Measurements from ENCODE around the gene LRRC66. TPM values are rescaled to one million over a fixed set of nuclear protein-coding genes. Genes with fewer than 3 reads are reported as not detected.

The LRRC66 gene
- total RNA-seq, 1 experiment from 2014 or later, result 0.24 TPM

GRCh38 chr4:52049266-52049665 lies 29.1 kb upstream of the LRRC66 start:
- no TSS peak for BruUV-seq (replicated peaks)
- no peaks in the 10 kb centered on the region for H3K9me2 ChIP-seq (ENCODE audit: insufficient read depth)
- no peak overlapping the region for H3K27ac ChIP-seq
- no peak overlapping the region for H3K4me3 ChIP-seq
- H3F3A ChIP-seq (ENCODE audit: insufficient read depth, low read depth), result no peaks in the 10 kb centered on the region
- no peaks in the 10 kb centered on the region for H3K36me3 ChIP-seq (ENCODE audit: low read depth)
- no peaks in the 10 kb centered on the region for H3K4me1 ChIP-seq (replicated peaks; ENCODE audit: insufficient read depth)
- no peaks in the 10 kb centered on the region for H4K20me1 ChIP-seq (ENCODE audit: insufficient read depth)
- H3K27me3 ChIP-seq (ENCODE audit: insufficient read depth, low read depth), result no peaks in the 10 kb centered on the region
- no peak for DNase-seq
- CTCF ChIA-PET, result no interaction called here
- no peaks in the 10 kb centered on the region for H3K79me2 ChIP-seq (ENCODE audit: low read depth)
- TF ChIP-seq CTCF (conservative IDR thresholded peaks at IDR 0.05) (no peak), EZH2 (IDR thresholded peaks at IDR 0.05; ENCODE audit: low read depth) (no peak)
- H2AFZ ChIP-seq, result no peak overlapping the region
- no peak overlapping the region for H3K4me2 ChIP-seq
- H3K9me3 ChIP-seq (ENCODE audit: insufficient read depth, low read depth), result no peaks in the 10 kb centered on the region
- POLR2A ChIA-PET (ENCODE audit: unreplicated experiment), result no interaction called here
- intact Hi-C loops (cut with micrococcal nuclease; ENCODE audit: unreplicated experiment), result no loop called here

- Histone ChIP-seq H3F3A (ENCODE audit: insufficient read depth, low read depth) (no peaks in the 10 kb centered on the region), H4K20me1 (ENCODE audit: insufficient read depth) (no peaks in the 10 kb centered on the region), H3K27ac (no peak overlapping the region), H3K4me3 (no peak overlapping the region), H2AFZ (no peak overlapping the region), H3K36me3 (ENCODE audit: low read depth) (no peaks in the 10 kb centered on the region), H3K9me2 (ENCODE audit: insufficient read depth) (no peaks in the 10 kb centered on the region), H3K27me3 (ENCODE audit: insufficient read depth, low read depth) (no peaks in the 10 kb centered on the region), H3K4me2 (no peak overlapping the region), H3K79me2 (ENCODE audit: low read depth) (no peaks in the 10 kb centered on the region), H3K4me1 (replicated peaks; ENCODE audit: insufficient read depth) (no peaks in the 10 kb centered on the region), H3K9me3 (ENCODE audit: insufficient read depth, low read depth) (no peaks in the 10 kb centered on the region)
- ChIA-PET CTCF (no interaction called here), POLR2A (ENCODE audit: unreplicated experiment) (no interaction called here)
- no peak for DNase-seq
- TF ChIP-seq EZH2 (IDR thresholded peaks at IDR 0.05; ENCODE audit: low read depth) (no peak), CTCF (conservative IDR thresholded peaks at IDR 0.05) (no peak)
- intact Hi-C loops (cut with micrococcal nuclease; ENCODE audit: unreplicated experiment), result no loop called here
- no TSS peak for BruUV-seq (replicated peaks)
Observed at GRCh38 chr4:52045028-52045427, 24.9 kb upstream of the LRRC66 start.

GRCh38 chr4:52038103-52038912 lies 18.1 kb upstream of the LRRC66 start, which contains the start of gene SGCB:
SGCB (minus strand) TSS chr4:52038299; CDS start chr4:52038259, 40 bp downstream.
- DNase-seq, result peak in 1 of 2 experiments; percentile 19
- H3K9me2 ChIP-seq (ENCODE audit: insufficient read depth), result no peaks in the 10 kb centered on the region
- H4K20me1 ChIP-seq (ENCODE audit: insufficient read depth), result no peaks in the 10 kb centered on the region
- H3K27me3 ChIP-seq (ENCODE audit: insufficient read depth, low read depth), result no peaks in the 10 kb centered on the region
- intact Hi-C loops (cut with micrococcal nuclease; ENCODE audit: unreplicated experiment), result no loop called here
- H3F3A ChIP-seq (ENCODE audit: insufficient read depth, low read depth), result no peaks in the 10 kb centered on the region
- H3K79me2 ChIP-seq (ENCODE audit: low read depth), result no peaks in the 10 kb centered on the region
- no peak within 1 kb of the TSS for H2AFZ ChIP-seq
- H3K36me3 ChIP-seq (ENCODE audit: low read depth), result no peaks in the 10 kb centered on the region
- peak within 1 kb of the TSS; percentile 40 for H3K4me2 ChIP-seq
- no peak for TF ChIP-seq EZH2 (IDR thresholded peaks at IDR 0.05; ENCODE audit: low read depth)
- H3K27ac ChIP-seq, result no peak within 1 kb of the TSS
- ChIA-PET POLR2A (ENCODE audit: unreplicated experiment) (no interaction called here), CTCF (no interaction called here)
- no peak within 1 kb of the TSS for H3K4me3 ChIP-seq
- BruUV-seq (replicated peaks), result no TSS peak
- no peaks in the 10 kb centered on the region for H3K4me1 ChIP-seq (replicated peaks; ENCODE audit: insufficient read depth)
- no peaks in the 10 kb centered on the region for H3K9me3 ChIP-seq (ENCODE audit: insufficient read depth, low read depth)

Measured in PC-9 (cell line).